Chondrocyte (in vitro differentiated cells): Measurements from ENCODE around the gene MLX. TPM values are rescaled to one million over a fixed set of nuclear protein-coding genes. Genes with fewer than 3 reads are reported as not detected.

Experiments used
- DNase-seq: peaks from one replicate; pipeline ENCODE4 v3.0.0; 2021; ENCODE audit warnings: mixed read lengths, low spot score
- H3K27ac Mint-ChIP-seq: one replicate; pipeline ENCODE4 v1.8.0; 2021; ENCODE audit warnings: mild to moderate bottlenecking, moderate library complexity, mixed read lengths; ENCODE audit not compliant: unreplicated experiment
- H3K27me3 Mint-ChIP-seq: 2 replicates; pipeline ENCODE4 v1.8.0; 2021; ENCODE audit warnings: low read depth, mixed read lengths
- H3K36me3 Mint-ChIP-seq: 2 replicates; pipeline ENCODE4 v1.8.0; 2021; ENCODE audit warnings: low read depth, mixed read lengths
- H3K4me1 Mint-ChIP-seq: 2 replicates; pipeline ENCODE4 v1.8.0; 2021; ENCODE audit warnings: low read depth, mild to moderate bottlenecking, mixed read lengths
- H3K4me3 Mint-ChIP-seq: one replicate; pipeline ENCODE4 v1.8.0; 2021; ENCODE audit warnings: mild to moderate bottlenecking, moderate library complexity, mixed read lengths; ENCODE audit not compliant: unreplicated experiment
- H3K9me3 Mint-ChIP-seq: 2 replicates; pipeline ENCODE4 v1.8.0; 2021; ENCODE audit warnings: low read depth, mixed read lengths
- CTCF ChIP-seq: fragments of 200-600 bp; sonication (generic); IDR thresholded peaks from 2 replicates; pipeline ENCODE4 v1.5.0; 2021; ENCODE audit warnings: antibody characterized with exemption, mild to moderate bottlenecking, moderate library complexity
- total RNA-seq: library from RNA; stranded (reverse); gene quantifications from 3 replicates; pipeline ENCODE4 v1.2.1, GENCODE V29; 2021

The MLX gene
- total RNA-seq, 1 donor from 2014 or later = 30.3 TPM

GRCh38 chr17:42563950-42564349 lies 3.0 kb upstream of the MLX start:
- DNase-seq = no peak
- H3K4me1 Mint-ChIP-seq = peaks cover 48% of the 10 kb centered on the region
- H3K27me3 Mint-ChIP-seq = no peaks in the 10 kb centered on the region
- H3K27ac Mint-ChIP-seq = peak overlapping the region; percentile 61
- no peak for TF ChIP-seq CTCF
- no peaks in the 10 kb centered on the region for H3K9me3 Mint-ChIP-seq
- peak overlapping the region; percentile 60 for H3K4me3 Mint-ChIP-seq
- H3K36me3 Mint-ChIP-seq = peaks cover 7% of the 10 kb centered on the region

GRCh38 chr17:42564815-42565522 lies 1.9 kb upstream of the MLX start:
- H3K4me3 Mint-ChIP-seq = no peak overlapping the region
- TF ChIP-seq CTCF = no peak
- peak overlapping the region; percentile 51 for H3K27ac Mint-ChIP-seq
- no peaks in the 10 kb centered on the region for H3K9me3 Mint-ChIP-seq
- peaks cover 11% of the 10 kb centered on the region for H3K36me3 Mint-ChIP-seq
- DNase-seq = no peak
- H3K27me3 Mint-ChIP-seq = no peaks in the 10 kb centered on the region
- H3K4me1 Mint-ChIP-seq = peaks cover 52% of the 10 kb centered on the region

- H3K36me3 Mint-ChIP-seq = peaks cover 12% of the 10 kb centered on the region
- DNase-seq = no peak
- TF ChIP-seq CTCF = no peak
- H3K4me3 Mint-ChIP-seq = no peak overlapping the region
- peak overlapping the region; percentile 91 for H3K27ac Mint-ChIP-seq
- no peaks in the 10 kb centered on the region for H3K27me3 Mint-ChIP-seq
- H3K9me3 Mint-ChIP-seq = no peaks in the 10 kb centered on the region
- peaks cover 47% of the 10 kb centered on the region for H3K4me1 Mint-ChIP-seq
Observed at GRCh38 chr17:42565523-42566214, 1.2 kb upstream of the MLX start.

GRCh38 chr17:42566215-42566882 lies 551 bp upstream of the MLX start:
- Mint-ChIP-seq H3K27ac (peak overlapping the region; percentile 91), H3K27me3 (no peaks in the 10 kb centered on the region), H3K4me1 (peaks cover 44% of the 10 kb centered on the region), H3K36me3 (peaks cover 18% of the 10 kb centered on the region), H3K4me3 (peak overlapping the region; percentile 89), H3K9me3 (no peaks in the 10 kb centered on the region)
- TF ChIP-seq CTCF = no peak
- no peak for DNase-seq

GRCh38 chr17:42568341-42569111 lies 1.6 kb downstream of the MLX start:
- Mint-ChIP-seq H3K36me3 (peaks cover 28% of the 10 kb centered on the region), H3K9me3 (no peaks in the 10 kb centered on the region), H3K4me1 (peaks cover 25% of the 10 kb centered on the region), H3K4me3 (peak overlapping the region; percentile 2), H3K27me3 (no peaks in the 10 kb centered on the region), H3K27ac (no peak overlapping the region)
- no peak for TF ChIP-seq CTCF
- DNase-seq = no peak
